HL-60 (cell line): ENCODE data around the gene PROB1.

ENCODE experiments used
- DNase-seq, 2 experiments: peaks; one replicate each; pipeline ENCODE4 v3.0.0-alpha.2; 2010 to 2020; ENCODE audit warnings: low read depth in 1 of 2, low spot score in 1 of 2
- H3K27ac ChIP-seq: fragments of 250-450 bp; sonication (Bioruptor Pico); replicated peaks from 2 replicates; pipeline ENCODE4 v1.5.1; 2020; ENCODE audit warnings: mild to moderate bottlenecking, moderate library complexity
- H3K27me3 ChIP-seq: fragments of 250-450 bp; sonication (Bioruptor Pico); 2 replicates; pipeline ENCODE4 v1.5.1; 2021; ENCODE audit warnings: mild to moderate bottlenecking, moderate library complexity; ENCODE audit not compliant: insufficient read depth, poor library complexity, severe bottlenecking
- H3K4me3 ChIP-seq: replicated peaks from 2 replicates; pipeline ENCODE4 v1.5.1; 2011; ENCODE audit warnings: mild to moderate bottlenecking, control low read depth, low read length; ENCODE audit not compliant: insufficient read depth
- CTCF ChIP-seq: IDR thresholded peaks from one replicate; pipeline ENCODE4 v1.5.1; 2011; ENCODE audit warnings: low read length, control low read depth, inconsistent platforms; ENCODE audit not compliant: insufficient read depth
- GABPA ChIP-seq: IDR thresholded peaks from 2 replicates; pipeline ENCODE4 v1.6.1; 2012; ENCODE audit warnings: low read depth
- POLR2AphosphoS5 ChIP-seq: IDR thresholded peaks from 2 replicates; pipeline ENCODE4 v1.6.1; 2012; ENCODE audit warnings: low read depth
- REST ChIP-seq: IDR thresholded peaks from 2 replicates; pipeline ENCODE4 v1.6.1; 2012; ENCODE audit warnings: low read depth; ENCODE audit not compliant: insufficient replicate concordance
- SPI1 ChIP-seq: IDR thresholded peaks from 2 replicates; pipeline ENCODE4 v1.6.1; 2012; ENCODE audit warnings: low read depth, mild to moderate bottlenecking, borderline replicate concordance

The PROB1 gene

DNA sequence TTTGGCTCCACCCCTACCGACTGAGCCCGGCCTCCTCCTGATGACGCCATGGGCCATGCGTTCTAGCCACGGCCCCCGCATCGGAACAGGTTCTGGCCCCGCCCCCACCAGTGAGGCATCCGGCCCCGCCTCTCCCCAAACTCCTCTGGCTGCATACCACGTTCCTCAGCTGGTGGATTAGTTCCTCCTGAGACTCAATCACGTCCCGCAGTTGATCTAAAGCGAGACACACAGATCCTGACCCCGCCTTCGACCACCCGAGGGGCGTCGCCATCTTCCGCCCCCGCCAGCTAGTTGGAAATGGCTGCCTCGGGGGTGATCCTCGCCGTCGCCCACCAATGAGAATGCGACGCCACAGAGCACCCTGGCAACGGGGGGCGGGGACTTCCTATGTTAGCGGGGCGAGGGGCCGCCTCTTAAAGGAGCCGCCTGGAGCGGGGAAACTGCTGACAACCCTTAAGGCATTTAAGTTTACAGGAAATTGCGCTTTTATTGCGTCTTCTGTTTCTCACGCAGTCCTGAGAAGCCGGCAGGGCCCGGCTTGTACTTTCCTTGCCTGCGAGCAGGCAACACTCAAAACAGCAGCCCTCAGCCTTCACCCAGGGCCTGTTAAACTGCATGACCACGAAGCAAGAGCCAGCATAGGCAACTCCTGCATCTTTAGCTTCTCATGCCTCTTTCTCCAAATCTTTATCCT, 9.0 kb upstream of the PROB1 start, which contains the start of gene SPATA24:
Gene SPATA24 (minus strand): TSS at position 303 of the 697 bp plus-strand sequence. CDS start 29 bp downstream, at position 274.
- Histone ChIP-seq H3K27ac (peak within 1 kb of the TSS; percentile 64), H3K4me3 (peak within 1 kb of the TSS; percentile 50), H3K27me3 (no peaks in the 10 kb centered on the region)
- peak; percentile 77 to 93 for DNase-seq
- TF ChIP-seq SPI1, result no peak
- no peak for TF ChIP-seq POLR2AphosphoS5
- TF ChIP-seq GABPA, result no peak
- no peak for TF ChIP-seq REST
- no peak for TF ChIP-seq CTCF

DNA sequence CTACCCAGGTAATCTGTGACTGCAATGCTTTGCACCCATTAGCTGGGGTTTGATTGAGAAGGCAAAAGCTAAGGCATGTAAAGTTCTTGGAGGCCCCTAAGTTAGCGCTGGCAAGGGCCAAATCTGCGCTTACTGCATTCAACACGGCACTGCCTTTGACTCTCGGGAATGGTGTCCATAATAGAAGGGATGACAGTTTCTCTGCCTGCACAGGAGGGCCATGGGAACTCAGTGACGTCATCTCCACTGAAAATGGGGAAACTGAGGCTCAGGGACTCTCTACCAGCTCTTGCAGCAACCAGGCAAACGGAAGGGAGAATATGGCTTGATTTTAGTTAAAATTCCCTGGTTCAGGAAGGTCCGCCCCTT, 8.5 kb upstream of the PROB1 start:
- peak overlapping the region; percentile 50 for H3K4me3 ChIP-seq
- TF ChIP-seq CTCF, result no peak
- TF ChIP-seq GABPA, result no peak
- no peak for TF ChIP-seq POLR2AphosphoS5
- TF ChIP-seq REST, result no peak
- no peak for TF ChIP-seq SPI1
- peak overlapping the region; percentile 64 for H3K27ac ChIP-seq
- no peak for DNase-seq
- no peaks in the 10 kb centered on the region for H3K27me3 ChIP-seq

DNA sequence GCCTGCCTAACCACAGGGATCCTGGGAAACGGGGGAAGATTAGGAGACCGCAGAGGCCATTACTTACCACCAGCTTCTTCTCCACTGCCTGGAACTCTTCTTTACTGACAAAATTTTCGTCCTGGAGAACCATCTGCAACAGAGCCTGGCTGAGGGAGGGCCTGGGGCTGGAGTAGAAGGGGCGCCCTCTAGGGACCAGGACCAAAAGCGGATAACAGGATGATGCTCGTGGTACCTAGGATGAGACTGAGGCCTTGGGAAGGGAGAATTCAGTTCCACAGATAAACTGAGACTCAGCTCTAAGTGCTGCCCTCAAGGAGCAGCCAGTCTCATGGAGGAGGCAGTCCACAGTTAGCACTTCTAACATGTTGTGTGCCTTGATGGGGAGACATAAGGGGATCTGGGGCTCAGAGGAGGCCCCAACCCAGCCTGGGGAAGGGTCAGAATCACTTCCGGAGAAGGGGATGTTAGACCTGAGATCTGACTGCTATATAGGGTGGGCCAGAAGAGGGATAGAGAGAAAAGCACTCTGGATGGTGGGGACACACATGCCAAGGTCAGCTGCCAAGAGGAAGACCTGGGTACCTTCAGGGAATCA, 7.8 kb upstream of the PROB1 start:
- DNase-seq, result peak in 1 of 2 experiments; percentile 16
- Histone ChIP-seq H3K27me3 (no peaks in the 10 kb centered on the region), H3K4me3 (no peak overlapping the region), H3K27ac (no peak overlapping the region)
- TF ChIP-seq GABPA (no peak), REST (no peak), SPI1 (no peak), CTCF (no peak), POLR2AphosphoS5 (no peak)
